D341Med (cell line): ENCODE data around the gene SMG1.
A peak's percentile ranks its signal among the peaks of the same experiment; 100 is the strongest.

ENCODE experiments used
- DNase-seq: peaks from one replicate; pipeline ENCODE4 v3.0.0; 2012; ENCODE audit warnings: low spot score

The SMG1 gene

GRCh38 chr16:18852647-18853046 is 73.6 kb downstream of the SMG1 start:
- no peak for DNase-seq

DNA sequence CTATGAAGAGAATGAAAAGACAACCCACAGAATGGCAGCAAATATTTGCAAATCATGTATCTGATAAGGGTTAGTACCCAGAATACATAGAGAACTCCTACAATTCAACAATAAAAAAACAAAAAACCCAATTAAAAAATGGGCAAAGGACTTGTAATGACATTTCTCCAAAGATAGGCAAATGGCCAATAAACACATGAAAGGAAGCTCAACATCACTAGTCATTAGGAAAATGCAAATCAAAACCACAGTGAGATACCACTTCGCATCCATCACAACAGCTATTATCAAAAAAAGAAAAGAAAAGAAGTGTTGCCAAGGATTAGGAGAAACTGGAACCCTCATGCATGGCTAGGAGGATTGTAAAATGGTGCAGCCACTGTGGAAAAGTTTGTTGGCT is 79.8 kb downstream of the SMG1 start:
- DNase-seq: no peak

DNA sequence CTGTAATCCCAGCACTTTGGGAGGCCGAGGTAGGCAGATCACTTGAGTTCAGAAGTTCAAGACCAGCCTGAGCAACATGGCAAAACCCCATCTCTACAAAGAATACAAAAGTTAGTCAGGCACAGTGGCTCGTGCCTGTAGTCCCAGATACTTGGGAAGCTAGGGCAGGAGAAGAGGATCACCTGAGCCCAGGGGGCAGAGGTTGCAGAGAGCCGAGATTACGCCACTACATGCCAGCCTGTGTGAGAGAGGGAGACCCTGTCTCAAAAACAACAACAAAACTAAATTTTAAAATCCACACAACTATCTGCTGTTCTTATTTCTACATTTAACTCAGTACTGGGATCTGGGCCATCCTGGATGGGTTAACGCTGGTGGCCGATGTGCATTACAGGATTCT is 83.6 kb downstream of the SMG1 start:
- DNase-seq: no peak

DNA sequence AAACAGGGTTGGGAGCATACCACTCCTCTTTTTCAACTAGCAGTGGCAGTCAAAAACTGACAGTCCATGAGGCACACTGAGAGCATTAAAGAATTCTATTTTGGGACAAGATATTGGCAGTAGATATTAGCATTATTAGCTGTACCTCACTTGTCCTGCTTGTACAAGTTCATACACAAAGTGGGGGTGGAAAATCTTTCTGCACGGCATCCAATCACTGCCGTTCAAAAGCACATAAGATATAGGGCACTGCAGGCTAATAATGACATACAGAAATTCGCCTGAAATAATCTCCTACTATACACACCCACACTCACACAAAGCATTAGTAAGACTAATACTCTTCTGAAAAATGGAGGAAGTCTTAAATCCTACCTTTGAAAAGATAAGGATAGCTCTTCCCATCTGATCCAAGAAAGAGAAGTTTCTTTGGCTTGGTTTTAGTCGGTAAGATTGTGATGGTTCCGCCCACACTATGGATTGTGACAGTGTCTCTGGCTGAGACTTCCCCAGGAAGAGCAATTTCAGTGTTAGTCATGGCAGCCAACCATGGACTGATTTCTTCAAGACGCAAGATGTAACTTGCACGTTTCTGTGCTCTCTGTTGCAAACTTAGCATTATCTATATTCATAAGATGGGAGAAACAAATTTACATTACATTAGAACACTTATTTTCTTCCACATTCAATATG is 84.2 kb downstream of the SMG1 start:
- no peak for DNase-seq

- DNase-seq: no peak
Measured at GRCh38 chr16:18839555-18839954, 86.7 kb downstream of the SMG1 start.

- DNase-seq: no peak
Measured at GRCh38 chr16:18836702-18837101, 89.5 kb downstream of the SMG1 start.

- DNase-seq: no peak
Measured at GRCh38 chr16:18834864-18835263, 91.3 kb downstream of the SMG1 start.

DNA sequence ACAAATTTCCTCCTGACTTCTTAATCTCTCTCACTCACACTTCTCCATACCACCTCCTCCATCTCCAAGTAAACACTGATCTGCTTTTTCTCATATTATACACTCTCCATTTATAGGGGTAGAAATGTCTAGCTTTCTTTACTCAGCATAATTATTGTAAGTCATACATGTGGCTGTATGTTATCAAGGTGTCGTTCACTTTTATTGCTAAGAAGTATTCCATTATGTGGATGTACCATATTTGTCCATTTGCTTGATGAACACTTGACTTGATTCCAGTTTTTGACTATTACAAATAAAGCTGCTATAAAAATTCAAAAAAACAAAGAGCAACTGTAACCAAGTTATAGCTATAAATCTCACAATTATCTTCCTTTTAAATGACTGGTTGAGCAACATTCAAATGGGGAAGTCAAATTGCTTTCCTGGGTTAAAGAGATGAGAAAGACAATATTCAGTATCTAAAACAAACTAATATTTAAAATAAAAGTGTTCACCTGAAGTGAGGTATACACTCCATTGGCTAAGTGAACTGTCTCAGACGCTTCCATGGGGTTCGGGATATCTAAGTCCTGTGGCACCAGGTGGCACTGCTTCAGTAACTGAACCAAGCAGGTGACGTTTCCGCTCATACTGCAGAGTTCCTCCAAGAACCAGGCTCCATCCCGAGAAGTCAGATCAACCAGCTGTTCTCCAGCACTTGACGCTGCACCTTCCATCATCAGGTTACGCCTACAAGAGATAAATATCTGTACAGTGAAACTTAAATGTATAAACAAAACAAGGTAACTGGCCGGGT is 92.3 kb downstream of the SMG1 start:
- no peak for DNase-seq

DNA sequence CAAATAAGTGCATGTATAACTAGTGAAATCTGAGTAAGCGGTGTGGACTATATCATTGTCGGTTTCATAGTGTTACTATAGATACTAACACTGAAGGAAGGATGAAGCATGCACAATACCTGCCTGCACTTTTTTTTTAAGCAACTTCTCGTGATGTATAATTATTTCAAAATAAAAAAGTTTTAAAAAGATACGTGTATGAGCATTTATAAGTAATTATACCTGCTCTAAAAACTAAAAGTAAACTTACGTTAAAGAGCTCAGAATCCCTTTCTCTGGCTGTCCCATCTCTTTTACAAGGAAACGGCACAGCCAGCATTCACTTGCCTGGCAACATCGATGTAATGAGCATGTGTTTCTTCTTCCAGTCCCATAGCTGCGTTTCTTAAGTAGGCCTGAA is 93.6 kb downstream of the SMG1 start:
- no peak for DNase-seq

DNA sequence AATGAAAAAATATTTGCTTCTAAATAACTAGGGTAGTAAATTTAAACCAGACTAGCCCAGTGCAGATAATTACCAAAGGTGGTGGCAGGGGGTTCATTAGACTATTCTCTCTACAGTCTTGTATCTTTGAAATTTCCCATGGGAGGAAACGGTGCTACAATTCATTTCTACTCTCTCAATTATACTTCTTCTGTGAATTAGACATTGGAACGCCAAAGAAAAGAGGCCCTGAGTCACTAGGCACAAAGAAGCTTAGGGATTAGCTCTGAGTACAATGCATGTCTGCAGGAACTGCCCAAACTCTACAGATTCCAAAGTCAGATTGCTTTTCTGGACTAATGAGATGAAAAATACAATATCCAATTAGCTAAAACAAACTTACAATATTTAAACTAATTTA is 94.2 kb downstream of the SMG1 start:
- DNase-seq: peak; percentile 34

- DNase-seq: no peak
Measured at GRCh38 chr16:18829251-18829650, 97.0 kb downstream of the SMG1 start.

DNA sequence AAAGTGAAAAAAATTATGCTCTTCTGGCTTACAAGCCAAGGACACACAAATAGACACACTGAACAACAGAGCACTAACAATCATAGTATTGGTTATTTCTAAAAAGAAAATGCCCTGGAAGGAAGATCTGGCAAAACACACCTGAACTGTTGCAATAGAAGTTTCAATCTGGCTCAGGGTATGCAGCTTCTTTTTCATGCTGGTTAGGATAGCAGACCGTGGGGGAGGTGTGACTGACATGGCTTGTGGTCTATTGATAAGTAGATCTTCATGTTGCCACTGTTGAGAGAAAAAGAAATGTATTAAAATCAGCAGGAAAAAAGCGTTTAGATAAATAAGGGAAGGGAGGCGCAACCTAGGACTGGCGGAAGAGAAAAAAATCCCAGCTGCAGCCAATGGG is 98.3 kb downstream of the SMG1 start:
- DNase-seq: no peak

DNA sequence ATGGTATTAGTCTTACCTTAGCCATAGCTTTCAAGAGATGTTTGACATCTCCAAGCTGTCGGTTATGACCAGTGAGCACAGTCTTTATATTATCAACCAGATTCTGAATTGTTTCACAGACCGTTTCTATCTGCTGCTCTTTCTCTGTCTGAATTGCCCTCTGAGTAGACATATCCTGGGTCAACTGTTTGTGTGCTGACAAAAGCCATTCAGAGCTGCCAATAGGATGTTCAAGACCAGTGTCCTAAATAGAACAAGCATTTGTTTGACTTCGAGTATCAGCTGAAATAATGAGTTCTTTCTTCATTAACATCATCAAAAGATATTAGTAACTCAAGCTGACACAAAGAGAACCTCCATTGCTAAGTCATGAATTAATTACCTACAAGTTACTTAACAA is 109.9 kb downstream of the SMG1 start:
- DNase-seq: no peak

GRCh38 chr16:18811925-18812324 is 114.3 kb downstream of the SMG1 start:
- no peak for DNase-seq

- no peak for DNase-seq
Measured at GRCh38 chr16:18809165-18809564, 117.0 kb downstream of the SMG1 start.

DNA sequence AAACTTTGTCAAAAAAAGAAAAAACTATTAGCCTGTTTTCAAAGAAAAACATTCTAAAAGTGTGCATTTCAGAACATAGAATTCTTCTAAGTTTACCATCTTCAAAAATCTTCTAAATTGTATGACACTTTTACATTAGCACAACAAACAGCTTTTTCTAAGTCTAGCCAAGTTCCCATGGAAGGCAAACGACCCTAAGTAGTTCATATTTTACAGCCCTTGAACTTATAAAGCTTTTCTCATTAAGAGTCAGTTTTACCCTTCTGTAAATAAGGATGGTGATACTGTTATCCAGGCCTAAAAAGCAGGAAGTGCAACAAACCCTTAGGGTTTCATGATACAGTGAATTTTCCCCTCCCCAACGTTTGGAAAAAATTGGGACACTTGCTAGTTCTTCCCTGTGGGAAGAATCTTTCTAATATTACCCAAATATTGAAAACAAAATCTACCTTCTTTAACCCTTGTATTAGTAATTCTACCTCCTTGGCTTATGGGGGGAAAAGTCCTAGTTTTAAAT is 120.9 kb downstream of the SMG1 start:
- DNase-seq: no peak

DNA sequence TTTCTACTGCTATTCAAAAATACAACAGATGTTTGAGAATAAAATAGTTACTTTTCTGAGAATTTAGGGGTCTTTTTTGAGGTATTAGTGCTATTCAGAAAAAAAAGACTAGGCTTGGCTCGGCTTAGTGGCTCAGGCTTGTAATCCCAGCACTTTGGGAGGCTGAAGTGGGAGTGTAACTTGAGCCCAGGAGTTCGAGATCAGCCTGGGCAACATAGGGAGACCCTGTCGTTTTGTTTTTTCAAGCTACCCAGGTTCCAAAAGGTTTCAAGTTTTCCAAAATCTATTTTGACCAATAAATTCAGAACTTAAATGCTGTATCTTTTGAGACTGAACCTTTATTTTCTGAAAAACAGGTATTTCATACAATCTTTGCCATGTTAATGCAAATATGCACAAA is 121.7 kb downstream of the SMG1 start:
- no peak for DNase-seq

DNA sequence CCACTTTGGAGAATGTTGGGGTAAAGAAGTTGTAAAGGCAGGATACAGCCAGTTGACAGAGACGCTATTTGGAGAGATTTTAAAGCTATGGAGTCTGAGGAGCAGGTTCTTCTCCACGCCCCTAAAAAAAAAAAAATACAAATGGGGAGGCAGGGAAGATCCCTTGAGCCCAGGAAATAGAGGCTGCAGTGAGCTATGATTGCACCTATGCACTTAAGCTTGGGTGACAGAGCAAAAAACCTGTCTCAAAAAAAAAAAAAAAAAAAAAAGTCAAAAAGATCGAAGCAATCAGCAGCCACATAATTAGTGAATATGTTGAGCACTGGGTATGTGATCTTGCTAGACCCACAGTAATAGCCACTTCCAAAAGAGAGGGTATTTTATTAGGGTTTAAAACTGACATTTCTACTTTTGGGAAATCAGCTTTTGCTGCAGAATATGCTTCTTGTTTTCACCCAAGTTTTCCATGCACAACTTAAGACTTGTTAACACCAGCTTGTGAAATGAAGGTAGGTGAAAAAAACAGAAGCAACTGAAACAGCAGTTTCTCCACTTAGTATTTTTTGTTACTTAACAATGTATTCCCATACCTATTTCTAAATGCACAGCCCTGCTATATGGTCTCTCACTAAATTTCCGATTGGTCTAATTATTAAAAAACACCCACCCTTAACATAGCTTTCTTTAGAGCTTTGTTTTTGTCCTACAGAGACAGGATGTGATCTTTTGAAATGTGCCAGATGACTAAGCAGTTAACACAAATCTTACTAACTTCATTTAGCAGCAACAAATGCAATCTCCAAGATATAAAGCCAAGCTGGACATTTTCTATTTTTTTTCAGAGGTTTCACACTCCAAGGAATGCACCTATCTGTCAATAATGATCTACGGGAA is 122.4 kb downstream of the SMG1 start:
- no peak for DNase-seq

GRCh38 chr16:18802767-18803343 is 123.4 kb downstream of the SMG1 start:
- DNase-seq: no peak

DNA sequence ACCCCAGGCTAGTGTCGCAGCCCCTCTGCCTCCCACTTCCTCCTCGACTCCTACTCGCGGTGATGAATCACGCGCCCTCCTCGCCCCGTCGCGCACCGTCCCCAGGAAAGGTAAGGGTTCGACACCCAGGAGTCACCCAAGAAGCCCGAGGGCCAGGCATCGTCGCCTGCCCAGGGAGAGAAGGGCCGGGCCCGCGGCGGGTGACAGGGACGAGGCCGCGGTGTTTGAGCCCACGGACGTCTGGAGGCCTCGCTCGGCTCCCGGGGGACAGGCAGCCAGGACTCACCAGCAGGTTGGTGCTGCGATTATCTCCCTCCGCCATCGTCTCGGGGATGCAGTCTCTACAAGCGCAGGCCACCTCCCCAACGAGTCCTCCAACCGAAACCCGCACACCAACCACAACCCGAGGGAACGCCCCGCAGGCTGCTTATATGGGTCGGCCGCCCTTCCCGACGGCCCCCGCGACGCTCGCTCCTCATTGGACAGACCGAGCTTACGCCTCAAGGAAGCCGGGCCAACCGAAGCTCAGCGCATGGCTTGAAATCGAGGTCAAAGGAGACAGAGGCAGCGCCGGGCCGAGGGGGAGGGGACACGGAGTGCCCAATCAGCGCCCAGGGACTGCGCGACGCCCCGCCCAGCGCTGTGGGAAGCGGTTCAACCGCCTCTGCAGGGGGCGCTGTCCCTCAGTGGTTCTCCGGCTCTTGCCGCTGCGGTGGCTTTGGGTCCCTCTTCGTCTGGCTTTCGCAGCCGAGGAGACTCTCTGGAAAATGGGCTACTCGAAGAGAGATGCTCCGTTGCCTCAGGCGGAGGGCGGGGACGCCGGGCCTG is 124.8 kb downstream of the SMG1 start, which contains the start of gene ARL6IP1:
Gene ARL6IP1 (minus strand): TSS at position 405 of the 828 bp plus-strand sequence. CDS start 83 bp downstream, at position 322.
- peak; percentile 95 for DNase-seq

GRCh38 chr16:18800775-18801144 is 125.4 kb downstream of the SMG1 start:
- no peak for DNase-seq
